Brain microvascular endothelial cell (primary cell): Measurements from ENCODE around the gene RAD21L1.

Experiments
- DNase-seq: peaks from one replicate; pipeline ENCODE4 v3.0.0-alpha.2; 2020
- H3K27ac ChIP-seq: fragments of 250-450 bp; sonication (Bioruptor Pico); 2 replicates; pipeline ENCODE4 v1.5.1; 2020; ENCODE audit warnings: mild to moderate bottlenecking, moderate library complexity
- H3K27me3 ChIP-seq: fragments of 250-450 bp; sonication (Bioruptor Pico); replicated peaks from 2 replicates; pipeline ENCODE4 v1.5.1; 2020; ENCODE audit warnings: mild to moderate bottlenecking
- H3K36me3 ChIP-seq: fragments of 250-450 bp; sonication (Bioruptor Pico); replicated peaks from 2 replicates; pipeline ENCODE4 v1.5.1; 2020; ENCODE audit warnings: mild to moderate bottlenecking
- H3K4me3 ChIP-seq: 2 replicates; pipeline ENCODE4 v1.5.1; 2011; ENCODE audit warnings: low read depth, mild to moderate bottlenecking, control low read depth, low read length, moderate library complexity
- in situ Hi-C: cut with HindIII; loops from 2 replicates; pipeline ENCODE4 v1.10.0; 2017; ENCODE audit warnings: low sequenced_read_pairs, low pct_ligation_motif_present
- TF ChIP-seq, protein P1 (sequence below): IDR thresholded peaks from 2 replicates; pipeline ENCODE4 v1.5.1; 2011; ENCODE audit warnings: low read depth, mild to moderate bottlenecking, moderate library complexity, low read length, control low read depth, inconsistent platforms; ENCODE audit errors: missing control alignments

RAD21L1 gene

DNA sequence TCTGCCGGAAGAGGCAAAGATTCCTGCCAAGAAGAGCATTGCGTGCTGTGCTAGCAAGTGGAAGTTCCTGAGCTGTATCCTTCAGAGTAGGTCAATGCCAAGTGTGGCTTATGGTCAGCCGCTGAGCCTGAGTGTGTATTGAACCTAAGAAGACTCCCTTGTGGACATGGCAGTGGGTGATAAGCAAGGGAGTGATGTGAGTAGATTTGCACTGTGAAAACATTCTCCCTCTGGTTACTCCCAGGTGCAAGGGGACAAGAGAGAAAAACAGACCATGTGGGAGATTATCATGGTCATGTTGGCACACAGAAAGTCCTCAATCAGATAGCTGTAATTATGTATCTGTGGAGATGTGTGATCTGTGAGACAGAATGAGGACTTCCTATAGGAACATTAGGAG, 35.0 kb upstream of the RAD21L1 start:
- no peak overlapping the region for H3K27ac ChIP-seq
- in situ Hi-C loops, result no loop called here
- DNase-seq, result no peak
- TF ChIP-seq, protein P1, sequence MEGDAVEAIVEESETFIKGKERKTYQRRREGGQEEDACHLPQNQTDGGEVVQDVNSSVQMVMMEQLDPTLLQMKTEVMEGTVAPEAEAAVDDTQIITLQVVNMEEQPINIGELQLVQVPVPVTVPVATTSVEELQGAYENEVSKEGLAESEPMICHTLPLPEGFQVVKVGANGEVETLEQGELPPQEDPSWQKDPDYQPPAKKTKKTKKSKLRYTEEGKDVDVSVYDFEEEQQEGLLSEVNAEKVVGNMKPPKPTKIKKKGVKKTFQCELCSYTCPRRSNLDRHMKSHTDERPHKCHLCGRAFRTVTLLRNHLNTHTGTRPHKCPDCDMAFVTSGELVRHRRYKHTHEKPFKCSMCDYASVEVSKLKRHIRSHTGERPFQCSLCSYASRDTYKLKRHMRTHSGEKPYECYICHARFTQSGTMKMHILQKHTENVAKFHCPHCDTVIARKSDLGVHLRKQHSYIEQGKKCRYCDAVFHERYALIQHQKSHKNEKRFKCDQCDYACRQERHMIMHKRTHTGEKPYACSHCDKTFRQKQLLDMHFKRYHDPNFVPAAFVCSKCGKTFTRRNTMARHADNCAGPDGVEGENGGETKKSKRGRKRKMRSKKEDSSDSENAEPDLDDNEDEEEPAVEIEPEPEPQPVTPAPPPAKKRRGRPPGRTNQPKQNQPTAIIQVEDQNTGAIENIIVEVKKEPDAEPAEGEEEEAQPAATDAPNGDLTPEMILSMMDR, result no peak
- no peak overlapping the region for H3K4me3 ChIP-seq
- H3K36me3 ChIP-seq, result no peaks in the 10 kb centered on the region
- H3K27me3 ChIP-seq, result peaks cover 7% of the 10 kb centered on the region

DNA sequence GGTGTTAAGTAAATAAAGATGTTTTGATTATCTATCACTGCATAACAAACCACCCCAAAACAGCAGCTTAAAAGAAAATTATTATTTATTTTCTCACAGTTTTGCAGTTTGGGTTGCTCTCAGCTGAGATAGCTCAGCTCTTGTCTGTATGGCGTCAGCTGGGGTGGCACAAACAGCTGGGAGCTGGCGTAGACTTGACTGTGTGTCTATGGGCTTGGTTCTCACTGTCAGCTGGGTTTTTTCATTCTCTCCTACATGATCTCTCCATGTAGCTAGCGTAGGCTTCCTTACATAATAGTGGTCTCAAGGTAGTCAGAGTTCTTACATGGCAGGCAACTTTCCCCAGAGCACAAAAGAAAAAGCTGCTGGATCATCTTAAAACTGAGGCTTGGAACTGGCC, 34.5 kb upstream of the RAD21L1 start:
- peaks cover 7% of the 10 kb centered on the region for H3K27me3 ChIP-seq
- H3K36me3 ChIP-seq, result no peaks in the 10 kb centered on the region
- TF ChIP-seq, protein P1, result no peak
- in situ Hi-C loops, result no loop called here
- no peak overlapping the region for H3K4me3 ChIP-seq
- no peak overlapping the region for H3K27ac ChIP-seq
- no peak for DNase-seq

DNA sequence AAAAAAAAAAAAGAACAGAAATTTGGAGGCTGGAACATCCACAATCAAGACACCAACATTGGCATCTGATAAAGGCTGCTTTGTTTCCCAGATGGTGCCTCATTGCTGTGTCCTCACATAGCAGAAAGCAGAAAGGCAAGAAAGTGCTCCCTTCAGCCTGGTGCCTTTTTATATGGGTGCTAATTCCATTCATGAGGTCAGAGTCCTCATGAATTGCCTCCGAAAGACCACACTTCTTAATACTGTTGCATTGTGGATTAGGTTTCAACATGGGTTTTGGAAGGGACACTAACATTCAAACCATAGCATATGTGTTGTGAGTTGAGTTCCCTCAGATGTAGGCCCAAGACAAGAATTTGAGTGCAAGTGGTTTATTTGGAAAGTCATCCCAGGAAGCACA, 30.6 kb upstream of the RAD21L1 start:
- H3K36me3 ChIP-seq, result no peaks in the 10 kb centered on the region
- DNase-seq, result no peak
- in situ Hi-C loops, result no loop called here
- no peak overlapping the region for H3K27ac ChIP-seq
- H3K4me3 ChIP-seq, result no peak overlapping the region
- peaks cover 3% of the 10 kb centered on the region for H3K27me3 ChIP-seq
- TF ChIP-seq, protein P1, result no peak

DNA sequence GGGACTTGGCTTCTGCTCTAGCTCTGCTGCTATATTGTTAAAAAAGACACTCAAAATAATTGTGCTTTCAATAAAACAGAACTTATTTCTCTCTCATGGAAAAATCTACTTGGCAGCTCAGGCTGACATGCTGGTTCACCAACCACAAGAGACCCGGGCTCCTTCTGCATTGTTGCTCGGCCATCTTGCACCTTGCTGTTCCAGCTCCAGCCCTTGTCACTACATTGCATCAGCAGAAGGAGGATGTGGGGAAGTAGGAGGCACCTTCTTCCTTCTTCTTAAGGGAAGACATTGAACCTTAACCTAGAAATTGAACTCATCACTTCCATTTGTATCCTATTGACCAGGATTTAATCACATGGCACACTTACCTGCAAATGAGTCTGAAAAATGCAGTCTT, 29.2 kb upstream of the RAD21L1 start:
- Histone ChIP-seq H3K27me3 (no peaks in the 10 kb centered on the region), H3K27ac (no peak overlapping the region), H3K4me3 (no peak overlapping the region), H3K36me3 (no peaks in the 10 kb centered on the region)
- in situ Hi-C loops, result no loop called here
- TF ChIP-seq, protein P1, result no peak
- no peak for DNase-seq

DNA sequence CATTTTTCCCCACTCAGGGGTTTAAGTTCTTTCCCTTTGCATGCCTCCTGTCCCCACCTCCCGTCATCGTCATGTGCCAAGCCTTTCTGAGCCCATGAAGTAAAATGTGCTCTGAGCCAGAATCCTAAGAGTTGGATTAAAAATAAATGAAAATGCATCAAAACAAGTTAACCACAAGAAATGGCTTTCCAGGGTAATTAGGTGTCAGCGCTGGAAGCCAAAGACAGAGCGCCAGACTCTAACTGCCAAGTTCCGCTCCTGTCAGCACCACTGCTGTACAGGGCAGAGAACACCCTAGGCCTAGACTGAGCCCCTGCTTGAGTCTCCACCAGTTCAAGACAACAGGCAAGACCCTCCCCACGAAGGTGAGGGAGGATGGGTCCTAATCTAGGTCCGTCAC, 28.0 kb upstream of the RAD21L1 start:
- Histone ChIP-seq H3K4me3 (no peak overlapping the region), H3K27me3 (peaks cover 2% of the 10 kb centered on the region), H3K27ac (no peak overlapping the region), H3K36me3 (no peaks in the 10 kb centered on the region)
- no peak for DNase-seq
- TF ChIP-seq, protein P1, result no peak
- in situ Hi-C loops, result no loop called here

DNA sequence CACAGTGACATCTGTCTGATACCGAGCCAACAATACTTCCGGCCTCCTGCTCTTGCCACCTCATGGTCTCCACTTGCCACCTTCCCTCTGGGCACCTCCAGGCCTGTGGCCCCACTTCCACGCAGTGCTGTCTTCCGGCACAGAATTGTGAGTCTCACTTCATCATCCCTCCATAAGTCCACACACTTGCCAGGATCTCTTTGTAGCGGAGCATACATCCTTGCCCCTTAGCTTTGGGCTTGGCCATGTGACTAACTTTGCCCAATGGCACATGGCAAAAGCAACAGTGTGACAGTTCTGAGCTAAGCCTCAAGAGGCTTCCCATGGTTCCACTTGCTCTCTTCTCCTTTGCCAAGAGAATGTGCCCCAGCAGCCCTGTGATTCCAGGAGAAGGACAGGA, 27.1 kb upstream of the RAD21L1 start:
- Histone ChIP-seq H3K27ac (no peak overlapping the region), H3K27me3 (peaks cover 3% of the 10 kb centered on the region), H3K36me3 (no peaks in the 10 kb centered on the region), H3K4me3 (no peak overlapping the region)
- in situ Hi-C loops, result no loop called here
- no peak for DNase-seq
- TF ChIP-seq, protein P1, result no peak
